Activated T-cell treated with anti-CD3 and anti-CD28 coated beads, Interleukin-2, amount 50 U/mL, for 72 hours (primary cell): ENCODE measurements around the gene AVL9. TPM values are rescaled to one million over a fixed set of nuclear protein-coding genes. Genes with fewer than 3 reads are reported as not detected.
A peak's percentile ranks its signal among the peaks of the same experiment; 100 is the strongest.
"Not testable (repeated sequence)": the region's sequence is repeated elsewhere in the genome, so short reads cannot be mapped to it uniquely, and the experiment has no call there.

Experiments used
- ATAC-seq, 2 donors: fragments of 150-1000 bp; cut with Tn5 transposase; replicated peaks in 1 of 2; 2 replicates each; pipeline ENCODE4 v1.10.0; 2021; ENCODE audit warnings: moderate library complexity in 2 of 2, mild to moderate bottlenecking in 1 of 2
- DNase-seq, 2 donors: peaks; one replicate each; pipeline ENCODE4 v3.0.0; 2021 to 2022; ENCODE audit warnings: mixed read lengths in 1 of 2
- H3K27ac Mint-ChIP-seq: one replicate; pipeline ENCODE4 v1.8.0; 2022; ENCODE audit warnings: mild to moderate bottlenecking, moderate library complexity, mixed read lengths
- H3K27me3 Mint-ChIP-seq: one replicate; pipeline ENCODE4 v1.8.0; 2022; ENCODE audit warnings: low read depth, mixed read lengths
- H3K36me3 Mint-ChIP-seq, 2 donors: one replicate each; pipeline ENCODE4 v1.8.0; 2022; ENCODE audit warnings: mixed read lengths in 2 of 2, mild to moderate bottlenecking in 1 of 2; ENCODE audit not compliant: insufficient read depth in 2 of 2
- H3K4me1 Mint-ChIP-seq: one replicate; pipeline ENCODE4 v1.8.0; 2022; ENCODE audit warnings: low read depth, mixed read lengths
- H3K4me3 Mint-ChIP-seq, 2 donors: one replicate each; pipeline ENCODE4 v1.8.0; 2022; ENCODE audit warnings: mild to moderate bottlenecking in 2 of 2, mixed read lengths in 2 of 2, moderate library complexity in 2 of 2
- H3K9me3 Mint-ChIP-seq, 2 donors: one replicate each; pipeline ENCODE4 v1.8.0; 2022; ENCODE audit warnings: mixed read lengths in 2 of 2
- total RNA-seq, 2 donors: library from RNA; stranded (reverse); gene quantifications; one replicate each; pipeline ENCODE4 v1.2.3, GENCODE V29; 2022

The AVL9 gene
- total RNA-seq, result 10 to 100 TPM; 50.9 to 54.9 TPM

DNA sequence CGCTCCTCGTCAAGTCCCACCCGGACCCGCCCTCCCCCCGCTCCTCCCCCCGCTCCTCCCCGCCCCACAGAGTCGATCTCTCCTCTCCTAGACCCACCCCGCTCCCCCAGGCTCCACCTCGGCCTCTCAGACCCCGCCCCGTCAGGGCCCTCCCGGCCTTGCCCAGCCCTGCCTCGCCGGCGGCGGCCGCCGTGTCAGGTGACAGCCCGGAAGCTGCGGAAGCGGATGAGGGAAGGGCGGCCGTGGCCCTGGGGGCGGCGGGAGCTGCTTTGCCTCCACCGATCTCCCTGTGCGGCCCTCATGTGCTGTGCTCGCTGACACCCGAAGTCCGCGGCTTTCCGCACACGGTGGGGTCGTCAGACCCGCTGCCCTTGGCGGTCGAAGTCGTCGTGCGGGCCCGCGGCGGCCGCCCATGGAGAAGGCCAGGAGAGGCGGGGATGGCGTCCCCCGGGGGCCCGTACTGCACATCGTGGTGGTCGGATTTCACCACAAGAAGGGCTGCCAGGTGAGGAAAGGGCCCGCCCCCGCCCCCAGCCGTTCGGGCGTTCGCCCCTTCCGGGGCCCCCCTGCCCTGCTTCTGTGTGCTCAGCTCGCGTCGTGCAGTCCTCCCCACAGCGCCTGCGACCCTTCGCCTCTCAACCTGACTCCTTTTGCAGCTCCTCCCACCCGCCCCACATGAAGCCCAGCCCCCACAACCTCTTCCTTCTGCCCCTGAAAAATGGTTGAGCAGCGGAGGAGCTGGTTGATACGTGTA lies at the start of gene AVL9:
Gene AVL9 (plus strand): TSS at position 192 of the 754 bp plus-strand sequence. CDS start 221 bp downstream, at position 413.
- Mint-ChIP-seq H3K36me3 (peaks cover 9 to 15% of the 10 kb centered on the region in 2 donors), H3K27ac (peak within 1 kb of the TSS; percentile 95), H3K9me3 (no peaks in the 10 kb centered on the region), H3K27me3 (no peaks in the 10 kb centered on the region), H3K4me1 (peaks cover 48% of the 10 kb centered on the region), H3K4me3 (peak within 1 kb of the TSS; percentile 88 to 98)
- DNase-seq, result peak; percentile 99 to 100
- ATAC-seq, result peak; percentile 96 to 97

DNA sequence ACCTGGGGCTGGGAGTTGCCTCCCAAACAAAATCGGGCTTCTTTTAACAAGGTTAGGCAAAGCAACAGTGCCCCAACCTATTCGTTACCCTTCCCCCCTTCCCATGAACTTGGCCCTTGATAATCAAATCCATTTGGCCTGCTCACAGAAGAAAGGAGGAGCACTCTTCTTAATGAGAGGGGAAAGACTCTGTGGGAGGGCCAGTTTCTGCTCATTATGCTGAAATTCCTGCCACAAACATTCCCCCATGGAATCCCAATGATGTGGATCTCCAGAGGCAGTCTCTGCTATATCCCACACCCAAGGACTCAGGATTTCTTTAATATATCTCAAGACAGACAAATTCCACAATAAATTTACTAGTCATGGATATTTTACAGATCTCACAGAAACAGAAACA lies 48.1 kb upstream of the AVL9 start:
- no peaks in the 10 kb centered on the region for H3K36me3 Mint-ChIP-seq
- H3K4me1 Mint-ChIP-seq, result no peaks in the 10 kb centered on the region
- H3K27me3 Mint-ChIP-seq, result peaks cover 4% of the 10 kb centered on the region
- H3K9me3 Mint-ChIP-seq, result peaks cover 0 to 1% of the 10 kb centered on the region in 2 donors
- DNase-seq (no peak), ATAC-seq (no peak)
- H3K27ac Mint-ChIP-seq, result no peak overlapping the region
- no peak overlapping the region for H3K4me3 Mint-ChIP-seq

DNA sequence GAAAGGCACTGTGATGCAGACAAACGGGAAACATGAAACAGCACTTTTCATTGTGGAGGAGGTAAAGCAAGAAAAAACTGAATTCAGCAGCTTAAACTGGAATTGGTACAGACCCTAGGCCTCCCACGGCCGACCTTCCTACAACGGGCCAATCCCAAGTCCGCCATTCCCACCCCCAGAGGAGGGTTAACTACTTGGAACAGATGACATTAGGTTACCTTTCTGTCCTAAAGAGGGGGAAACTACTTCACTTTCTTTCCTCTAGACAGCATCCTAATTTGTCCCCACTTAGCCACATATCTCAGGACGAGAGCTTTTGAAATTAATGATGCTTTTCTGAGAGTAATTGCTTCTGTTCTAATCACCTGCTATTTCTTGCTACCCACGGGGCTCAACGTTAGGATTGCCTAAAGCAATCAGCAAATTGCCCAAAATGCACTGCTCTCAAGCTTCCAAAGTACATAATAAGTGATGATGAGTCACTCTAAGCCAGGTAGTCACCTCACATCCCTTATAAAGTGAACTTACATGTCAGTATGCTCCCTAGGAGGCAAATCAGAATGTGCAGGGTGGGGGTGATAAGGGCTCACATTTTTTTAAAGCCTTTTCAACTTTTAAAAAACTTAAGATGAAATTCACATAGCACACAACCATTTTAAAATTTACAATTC lies 41.8 kb upstream of the AVL9 start:
- H3K4me3 Mint-ChIP-seq, result no peak overlapping the region

DNA sequence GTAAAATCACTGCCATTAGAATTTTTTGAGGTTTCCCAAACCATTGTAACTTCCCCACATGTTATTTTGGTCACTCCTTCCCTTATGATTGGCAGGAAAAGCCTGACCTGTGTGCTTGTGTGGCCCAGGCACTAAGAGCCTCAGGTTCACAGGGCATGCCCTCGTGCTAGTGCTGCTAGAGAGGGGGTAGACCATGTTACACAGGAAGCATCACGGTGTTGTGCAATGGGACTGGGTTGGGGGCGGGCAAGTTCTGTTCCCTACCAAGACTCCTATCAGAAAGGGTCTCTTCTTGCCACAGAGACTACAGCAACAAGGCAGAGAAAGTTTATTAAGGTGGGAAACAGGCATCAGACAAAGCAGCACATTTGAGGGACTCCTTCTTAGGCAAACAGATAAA lies 37.3 kb upstream of the AVL9 start:
- peaks cover 12% of the 10 kb centered on the region for H3K27me3 Mint-ChIP-seq
- H3K4me3 Mint-ChIP-seq, result no peak overlapping the region
- no peaks in the 10 kb centered on the region for H3K9me3 Mint-ChIP-seq
- H3K4me1 Mint-ChIP-seq, result no peaks in the 10 kb centered on the region
- ATAC-seq, result no peak
- no peak overlapping the region for H3K27ac Mint-ChIP-seq
- H3K36me3 Mint-ChIP-seq, result no peaks in the 10 kb centered on the region
- DNase-seq, result no peak

More for the DNA sequence above, 41.8 kb upstream of the AVL9 start:
- H3K36me3 Mint-ChIP-seq, result no peaks in the 10 kb centered on the region
- H3K27ac Mint-ChIP-seq, result no peak overlapping the region
- H3K27me3 Mint-ChIP-seq, result peaks cover 12% of the 10 kb centered on the region
- DNase-seq (no peak), ATAC-seq (no peak)
- no peaks in the 10 kb centered on the region for H3K4me1 Mint-ChIP-seq
- no peaks in the 10 kb centered on the region for H3K9me3 Mint-ChIP-seq

DNA sequence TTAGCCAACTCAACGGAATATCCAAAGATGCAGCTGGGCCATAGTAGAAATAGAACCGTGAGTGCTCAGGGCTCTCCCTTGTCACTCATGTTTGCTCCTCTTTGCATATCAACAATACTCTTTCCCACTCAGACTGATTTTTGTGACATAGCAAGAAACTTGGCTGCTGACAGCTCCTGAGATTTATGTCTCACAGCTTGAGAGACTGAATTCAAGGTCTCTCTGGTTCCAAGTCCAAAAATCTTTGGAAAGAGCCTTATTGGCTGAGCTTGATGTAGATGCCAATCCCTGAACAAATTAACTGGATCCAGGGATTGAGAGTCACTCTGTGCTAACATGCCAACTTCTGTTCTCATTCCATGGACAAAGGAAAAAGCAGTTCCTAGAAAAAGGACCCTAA lies 35.5 kb upstream of the AVL9 start:
- Mint-ChIP-seq H3K27me3 (peaks cover 6% of the 10 kb centered on the region), H3K27ac (no peak overlapping the region), H3K4me1 (no peaks in the 10 kb centered on the region), H3K9me3 (no peaks in the 10 kb centered on the region), H3K36me3 (no peaks in the 10 kb centered on the region), H3K4me3 (no peak overlapping the region)
- ATAC-seq, result no peak
- DNase-seq, result no peak

DNA sequence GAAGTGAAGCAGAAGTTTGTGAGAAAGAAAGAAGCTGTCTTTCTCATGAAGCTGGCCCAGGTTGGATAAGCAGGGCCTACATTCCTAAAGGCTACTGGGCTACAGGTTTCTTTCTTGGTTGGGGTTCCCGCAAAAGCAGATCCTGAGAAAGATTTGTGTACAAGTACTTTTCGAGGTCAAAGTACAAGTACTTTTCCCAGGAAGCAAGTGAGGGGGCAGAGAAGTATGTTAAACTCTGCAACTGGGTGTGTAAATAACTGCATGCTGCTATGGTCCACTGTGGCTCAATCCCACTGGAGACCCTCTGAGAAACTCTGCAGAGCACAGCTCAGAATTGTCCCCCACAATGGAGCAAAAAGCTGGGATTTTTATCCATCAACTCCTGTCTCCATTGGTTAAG lies 33.8 kb upstream of the AVL9 start:
- no peaks in the 10 kb centered on the region for H3K4me1 Mint-ChIP-seq
- H3K36me3 Mint-ChIP-seq, result no peaks in the 10 kb centered on the region
- no peak overlapping the region for H3K4me3 Mint-ChIP-seq
- peaks cover 6% of the 10 kb centered on the region for H3K27me3 Mint-ChIP-seq
- ATAC-seq, result no peak
- no peak for DNase-seq
- no peak overlapping the region for H3K27ac Mint-ChIP-seq
- no peaks in the 10 kb centered on the region for H3K9me3 Mint-ChIP-seq

DNA sequence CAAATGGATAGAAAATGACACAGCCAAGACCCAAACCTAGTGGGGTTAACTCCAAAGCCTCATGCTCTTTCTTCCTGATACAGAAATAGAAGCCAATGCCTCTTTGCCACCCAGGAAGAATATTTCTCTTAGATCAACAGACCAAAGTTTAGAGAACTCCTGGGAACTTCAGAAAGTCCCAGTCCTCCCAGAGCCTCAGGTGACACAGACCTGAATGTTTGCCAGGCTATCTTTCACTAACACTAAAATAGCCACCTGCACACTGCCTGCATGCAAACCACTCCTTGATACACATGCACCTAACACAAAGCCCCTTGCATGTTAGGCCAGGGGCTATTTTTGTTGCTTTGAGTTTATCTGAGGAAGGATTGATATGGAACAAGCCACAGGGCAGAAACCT lies 32.8 kb upstream of the AVL9 start:
- Mint-ChIP-seq H3K27me3 (no peaks in the 10 kb centered on the region), H3K4me1 (no peaks in the 10 kb centered on the region), H3K27ac (no peak overlapping the region), H3K36me3 (no peaks in the 10 kb centered on the region), H3K9me3 (no peaks in the 10 kb centered on the region), H3K4me3 (no peak overlapping the region)
- ATAC-seq (no peak), DNase-seq (no peak)

DNA sequence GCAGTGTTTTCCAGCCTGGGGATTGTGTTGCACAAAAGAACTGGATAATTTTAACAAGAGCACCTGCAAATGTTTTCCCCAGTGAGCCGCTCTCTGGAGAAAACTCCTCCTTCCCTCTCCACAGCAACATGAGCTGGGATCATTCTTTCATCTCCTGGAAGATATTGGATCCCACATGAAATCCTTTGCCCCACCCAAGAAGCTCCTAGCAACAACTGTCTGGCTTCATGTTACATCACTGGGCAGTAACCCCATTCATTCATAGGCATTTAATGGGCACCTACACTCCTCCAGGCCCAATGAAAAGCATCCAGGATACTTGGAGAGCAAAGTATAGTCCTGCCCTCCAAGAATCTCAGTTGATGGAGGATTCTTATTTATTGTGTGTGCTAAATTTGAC lies 32.3 kb upstream of the AVL9 start:
- Mint-ChIP-seq H3K27ac (no peak overlapping the region), H3K9me3 (no peaks in the 10 kb centered on the region), H3K36me3 (no peaks in the 10 kb centered on the region), H3K4me3 (no peak overlapping the region), H3K4me1 (no peaks in the 10 kb centered on the region), H3K27me3 (no peaks in the 10 kb centered on the region)
- DNase-seq, result no peak
- no peak for ATAC-seq

DNA sequence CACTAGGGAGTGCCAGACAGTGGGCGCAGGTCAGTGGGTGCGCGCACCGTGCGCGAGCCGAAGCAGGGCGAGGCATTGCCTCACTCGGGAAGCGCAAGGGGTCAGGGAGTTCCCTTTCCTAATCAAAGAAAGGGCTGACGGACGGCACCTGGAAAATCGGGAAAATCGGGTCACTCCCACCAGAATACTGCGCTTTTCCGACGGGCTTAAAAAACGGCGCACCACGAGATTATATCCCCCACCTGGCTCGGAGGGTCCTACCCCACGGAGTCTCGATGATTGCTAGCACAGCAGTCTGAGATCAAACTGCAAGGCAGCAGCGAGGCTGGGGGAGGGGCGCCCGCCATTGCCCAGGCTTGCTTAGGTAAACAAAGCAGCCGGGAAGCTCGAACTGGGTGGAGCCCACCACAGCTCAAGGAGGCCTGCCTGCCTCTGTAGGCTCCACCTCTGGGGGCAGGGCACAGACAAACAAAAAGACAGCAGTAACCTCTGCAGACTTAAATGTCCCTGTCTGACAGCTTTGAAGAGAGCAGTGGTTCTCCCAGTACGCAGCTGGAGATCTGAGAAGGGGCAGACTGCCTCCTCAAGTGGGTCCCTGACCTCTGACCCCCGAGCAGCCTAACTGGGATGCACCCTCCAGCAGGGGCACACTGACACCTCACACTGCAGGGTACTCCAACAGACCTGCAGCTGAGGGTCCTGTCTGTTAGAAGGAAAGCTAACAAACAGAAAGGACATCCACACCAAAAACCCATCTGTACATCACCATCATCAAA lies 30.5 kb upstream of the AVL9 start:
- H3K27ac Mint-ChIP-seq, ATAC-seq, DNase-seq, H3K4me1 Mint-ChIP-seq, H3K36me3 Mint-ChIP-seq, H3K9me3 Mint-ChIP-seq, H3K4me3 Mint-ChIP-seq, H3K27me3 Mint-ChIP-seq: not testable (repeated sequence)

DNA sequence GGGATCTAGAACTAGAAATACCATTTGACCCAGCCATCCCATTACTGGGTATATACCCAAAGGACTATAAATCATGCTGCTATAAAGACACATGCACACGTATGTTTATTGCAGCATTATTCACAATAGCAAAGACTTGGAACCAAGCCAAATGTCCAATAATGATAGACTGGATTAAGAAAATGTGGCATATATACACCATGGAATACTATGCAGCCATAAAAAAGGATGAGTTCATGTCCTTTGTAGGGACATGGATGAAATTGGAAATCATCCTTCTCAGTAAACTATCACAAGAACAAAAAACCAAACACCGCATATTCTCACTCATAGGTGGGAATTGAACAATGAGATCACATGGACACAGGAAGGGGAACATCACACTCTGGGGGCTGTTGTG lies 25.3 kb upstream of the AVL9 start:
- ATAC-seq, H3K36me3 Mint-ChIP-seq, H3K27me3 Mint-ChIP-seq, H3K4me1 Mint-ChIP-seq, H3K9me3 Mint-ChIP-seq, H3K4me3 Mint-ChIP-seq, H3K27ac Mint-ChIP-seq, DNase-seq: not testable (repeated sequence)

DNA sequence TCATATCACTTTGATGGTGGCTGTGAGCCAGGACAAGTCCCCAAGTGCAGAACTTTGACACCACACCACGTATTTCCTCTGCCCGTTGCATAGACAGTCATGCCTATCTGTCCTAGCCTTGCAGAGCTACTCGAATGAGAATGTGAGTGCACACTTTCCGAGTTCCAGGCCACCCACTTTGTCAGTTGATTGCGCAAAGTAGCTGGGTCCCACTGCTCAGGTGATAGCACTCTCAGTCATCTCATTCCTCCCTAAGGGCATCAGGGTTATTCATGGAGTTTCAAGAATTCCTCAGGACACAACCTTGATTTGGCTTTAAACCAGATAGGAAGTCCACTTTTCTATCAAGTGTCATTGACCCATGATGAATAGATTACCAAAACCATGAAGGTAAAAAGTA lies 24.4 kb upstream of the AVL9 start:
- Mint-ChIP-seq H3K27me3 (no peaks in the 10 kb centered on the region), H3K4me3 (no peak overlapping the region), H3K27ac (no peak overlapping the region), H3K9me3 (no peaks in the 10 kb centered on the region), H3K36me3 (no peaks in the 10 kb centered on the region), H3K4me1 (no peaks in the 10 kb centered on the region)
- ATAC-seq, result no peak
- DNase-seq, result no peak

DNA sequence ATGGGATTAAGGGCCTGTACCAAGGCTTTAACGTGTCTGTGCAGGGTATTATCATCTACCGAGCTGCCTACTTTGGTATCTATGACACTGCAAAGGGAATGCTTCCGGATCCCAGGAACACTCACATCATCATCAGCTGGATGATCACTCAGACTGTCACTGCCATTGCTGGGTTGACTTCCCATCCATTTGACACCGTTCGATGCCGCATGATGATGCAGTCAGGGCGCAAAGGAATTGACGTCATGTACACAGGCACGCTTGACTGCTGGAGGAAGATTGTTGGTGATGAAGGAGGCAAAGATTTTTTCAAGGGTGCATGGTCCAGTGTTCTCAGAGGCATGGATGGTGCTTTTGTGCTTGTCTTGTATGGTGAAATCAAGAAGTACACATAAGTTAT lies 23.3 kb upstream of the AVL9 start:
- no peak for ATAC-seq
- H3K9me3 Mint-ChIP-seq, result no peaks in the 10 kb centered on the region
- H3K27ac Mint-ChIP-seq, result no peak overlapping the region
- no peaks in the 10 kb centered on the region for H3K27me3 Mint-ChIP-seq
- no peaks in the 10 kb centered on the region for H3K4me1 Mint-ChIP-seq
- H3K36me3 Mint-ChIP-seq, result no peaks in the 10 kb centered on the region
- no peak for DNase-seq
- H3K4me3 Mint-ChIP-seq, result no peak overlapping the region

DNA sequence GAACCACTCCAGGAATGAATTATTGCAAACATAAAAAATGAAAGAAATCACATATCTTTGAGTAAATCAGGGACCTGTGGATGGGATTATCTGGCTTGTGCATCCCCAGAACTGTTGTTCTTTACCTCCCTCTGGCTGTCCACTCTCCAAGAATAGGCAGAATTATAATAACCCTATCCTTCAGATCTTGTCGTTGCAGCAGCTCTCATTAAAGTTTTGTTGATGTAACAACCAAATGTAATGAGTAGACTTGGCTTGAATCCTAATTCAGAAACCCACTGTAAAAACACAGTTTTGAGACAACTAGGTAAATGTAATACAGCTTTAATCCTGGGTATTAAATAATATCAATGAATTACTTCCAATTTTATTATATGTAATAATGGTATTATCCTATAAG lies 21.3 kb upstream of the AVL9 start:
- ATAC-seq (no peak), DNase-seq (no peak)
- Mint-ChIP-seq H3K27me3 (no peaks in the 10 kb centered on the region), H3K36me3 (no peaks in the 10 kb centered on the region), H3K4me1 (no peaks in the 10 kb centered on the region), H3K9me3 (no peaks in the 10 kb centered on the region), H3K27ac (no peak overlapping the region), H3K4me3 (no peak overlapping the region)
